ENCODE data around the gene BPHL.

Gene BPHL

DNA sequence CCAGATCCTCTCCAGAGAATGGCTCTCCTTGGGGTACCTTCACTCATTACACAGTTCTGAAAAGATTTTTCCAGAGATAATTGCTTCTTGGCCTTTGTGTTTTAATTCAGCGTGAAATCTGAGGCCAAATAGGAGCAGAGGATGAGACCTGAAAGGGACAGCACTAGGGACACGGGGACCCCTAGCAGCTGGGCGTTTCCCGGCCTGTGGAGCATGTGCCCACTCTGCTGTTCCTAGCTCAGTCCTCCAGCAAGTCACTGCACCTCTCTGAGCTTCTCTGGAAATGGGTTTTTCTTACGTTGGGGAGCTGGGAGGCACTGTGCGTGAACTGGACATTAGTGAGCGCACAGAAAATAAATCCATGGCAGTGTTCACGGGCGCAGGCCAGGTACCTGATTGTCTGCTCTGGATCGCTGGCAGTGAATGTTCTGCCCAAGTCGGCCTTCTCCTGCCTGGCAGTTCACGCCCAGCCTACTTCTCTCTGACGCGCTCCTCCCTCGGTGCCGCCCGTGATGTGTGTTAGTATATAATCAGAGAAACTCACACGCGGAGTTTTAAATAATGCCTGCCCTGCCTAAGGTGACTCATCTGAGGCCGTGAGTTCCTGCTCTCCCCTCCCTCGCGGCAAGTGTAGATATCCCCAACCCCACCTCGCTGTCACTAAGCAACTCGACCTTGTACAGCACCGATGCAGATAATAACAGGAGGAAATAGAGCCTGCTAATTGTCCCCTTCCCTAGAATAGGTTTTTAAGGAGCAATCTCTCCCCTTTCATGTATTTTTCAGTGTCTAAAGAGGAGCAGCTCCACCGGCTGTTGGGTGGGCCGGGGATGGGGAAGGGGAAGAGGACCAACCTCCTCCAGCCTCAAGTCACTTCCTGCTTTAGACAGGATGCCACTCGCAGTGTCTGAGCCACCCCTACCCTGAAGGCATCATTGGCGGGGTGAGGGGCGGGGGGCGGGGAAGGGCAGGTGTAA, 41.6 kb downstream of the BPHL start:
- Histone ChIP-seq H3K27ac (no peak overlapping the region), H3K27me3 (ENCODE audit: insufficient read depth, low read depth) (peaks cover 7% of the 10 kb centered on the region; the same call in 1 of the 2 replicates), H3K4me3 (IDR thresholded peaks at IDR 0.05; ENCODE audit: insufficient read depth, low read depth, low read length) (no peak overlapping the region), H4K20me1 (ENCODE audit: insufficient read depth) (no peaks in the 10 kb centered on the region), H3K79me2 (ENCODE audit: insufficient read depth, low read depth) (no peaks in the 10 kb centered on the region), H3K4me1 (ENCODE audit: low read depth, poor library complexity, severe bottlenecking) (peaks cover 7% of the 10 kb centered on the region), H2AFZ (ENCODE audit: low read depth) (no peak overlapping the region), H3K9ac (no peak overlapping the region), H3K4me2 (no peak overlapping the region), H3K36me3 (ENCODE audit: insufficient read depth) (no peaks in the 10 kb centered on the region)
- no peak for TF ChIP-seq CTCF (conservative IDR thresholded peaks at IDR 0.05; ENCODE audit: low read depth, low read length)

- Histone ChIP-seq H3K79me2 (ENCODE audit: insufficient read depth, low read depth) (no peaks in the 10 kb centered on the region), H3K27me3 (ENCODE audit: insufficient read depth, low read depth) (peaks cover 7% of the 10 kb centered on the region; the same call in 1 of the 2 replicates), H3K4me1 (ENCODE audit: low read depth, poor library complexity, severe bottlenecking) (peaks cover 7% of the 10 kb centered on the region), H3K27ac (no peak overlapping the region), H4K20me1 (ENCODE audit: insufficient read depth) (no peaks in the 10 kb centered on the region), H3K4me2 (peak overlapping the region; percentile 27; the same call in 1 of the 2 replicates), H3K4me3 (IDR thresholded peaks at IDR 0.05; ENCODE audit: insufficient read depth, low read depth, low read length) (no peak overlapping the region), H3K36me3 (ENCODE audit: insufficient read depth) (no peaks in the 10 kb centered on the region), H3K9ac (no peak overlapping the region; the same call in 1 of the 2 replicates), H2AFZ (ENCODE audit: low read depth) (peak overlapping the region; percentile 95; the same call in 1 of the 2 replicates)
- TF ChIP-seq CTCF (conservative IDR thresholded peaks at IDR 0.05; ENCODE audit: low read depth, low read length), result no peak
These were observed 43.6 kb downstream of the BPHL start for GRCh38 chr6:3162067-3162497.

DNA sequence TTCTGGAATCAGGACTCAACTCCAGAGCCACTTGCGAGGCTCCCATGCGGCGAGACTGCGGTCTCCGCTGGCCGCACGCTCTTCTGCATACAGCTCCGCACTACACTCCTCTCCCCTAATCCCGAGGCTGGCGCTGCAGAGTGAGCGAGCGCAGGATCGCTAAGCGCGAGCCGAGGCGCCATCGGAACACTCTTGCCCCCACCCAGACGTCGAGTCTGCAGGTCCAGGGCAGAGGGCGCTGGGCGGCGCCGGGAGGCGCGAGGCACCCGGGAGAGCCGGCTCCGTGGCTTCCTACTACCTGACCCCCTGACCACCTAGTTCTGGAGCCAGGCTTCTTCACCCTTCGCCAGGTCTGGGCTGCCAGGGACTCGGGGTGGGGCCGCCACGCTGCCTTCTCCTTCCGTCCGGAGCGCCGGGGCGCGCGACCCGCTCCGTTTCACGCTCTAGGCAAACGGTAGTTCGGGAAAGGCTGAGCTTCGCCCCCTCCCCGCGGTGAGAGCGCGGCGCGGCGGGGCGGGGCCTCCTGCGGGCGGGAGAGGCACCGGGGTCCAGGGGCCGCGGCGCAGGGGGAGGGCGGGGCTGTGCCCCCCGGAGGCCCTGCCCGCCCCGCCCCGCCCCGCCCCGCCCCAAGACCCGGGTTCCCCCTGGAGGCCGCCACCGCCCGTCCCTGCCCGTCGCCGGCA, 44.2 kb downstream of the BPHL start:
- Histone ChIP-seq H3K27ac (peak overlapping the region; percentile 44; the same call in 1 of the 2 replicates), H3K36me3 (ENCODE audit: insufficient read depth) (no peaks in the 10 kb centered on the region), H4K20me1 (ENCODE audit: insufficient read depth) (no peaks in the 10 kb centered on the region), H3K27me3 (ENCODE audit: insufficient read depth, low read depth) (peaks cover 7% of the 10 kb centered on the region; the same call in 1 of the 2 replicates), H3K9ac (peak overlapping the region; percentile 72), H3K4me1 (ENCODE audit: low read depth, poor library complexity, severe bottlenecking) (peaks cover 7% of the 10 kb centered on the region), H3K79me2 (ENCODE audit: insufficient read depth, low read depth) (no peaks in the 10 kb centered on the region), H3K4me2 (peak overlapping the region; percentile 27; the same call in 1 of the 2 replicates), H3K4me3 (IDR thresholded peaks at IDR 0.05; ENCODE audit: insufficient read depth, low read depth, low read length) (no peak overlapping the region), H2AFZ (ENCODE audit: low read depth) (peak overlapping the region; percentile 95)
- no peak for TF ChIP-seq CTCF (conservative IDR thresholded peaks at IDR 0.05; ENCODE audit: low read depth, low read length)

DNA sequence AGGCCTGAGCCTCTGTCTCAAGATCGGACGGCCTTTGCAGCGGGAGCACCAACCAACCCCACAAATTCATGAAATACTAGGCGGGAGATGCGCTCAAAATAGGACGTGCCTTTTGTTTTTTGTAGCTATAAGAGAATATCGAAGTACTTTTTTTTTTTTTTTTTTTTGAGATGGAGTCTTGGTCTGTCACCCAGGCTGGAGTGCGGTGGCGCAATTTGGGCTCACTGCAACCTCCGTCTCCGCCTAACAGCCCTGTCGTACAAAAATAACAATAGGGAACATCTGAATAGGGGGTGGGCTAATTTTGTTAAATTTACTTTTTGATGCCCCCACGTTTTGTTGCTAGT, 44.7 kb downstream of the BPHL start:
- peaks cover 7% of the 10 kb centered on the region for H3K4me1 ChIP-seq (ENCODE audit: low read depth, poor library complexity, severe bottlenecking)
- H4K20me1 ChIP-seq (ENCODE audit: insufficient read depth), result no peaks in the 10 kb centered on the region
- no peak overlapping the region for H3K27ac ChIP-seq
- H3K27me3 ChIP-seq (ENCODE audit: insufficient read depth, low read depth), result peaks cover 7% of the 10 kb centered on the region; the same call in 1 of the 2 replicates
- no peaks in the 10 kb centered on the region for H3K36me3 ChIP-seq (ENCODE audit: insufficient read depth)
- H2AFZ ChIP-seq (ENCODE audit: low read depth), result peak overlapping the region; percentile 95; the same call in 1 of the 2 replicates
- TF ChIP-seq CTCF (conservative IDR thresholded peaks at IDR 0.05; ENCODE audit: low read depth, low read length), result no peak
- no peak overlapping the region for H3K9ac ChIP-seq
- H3K79me2 ChIP-seq (ENCODE audit: insufficient read depth, low read depth), result no peaks in the 10 kb centered on the region
- no peak overlapping the region for H3K4me3 ChIP-seq (IDR thresholded peaks at IDR 0.05; ENCODE audit: insufficient read depth, low read depth, low read length)
- peak overlapping the region; percentile 60 for H3K4me2 ChIP-seq
